WERI-Rb-1 (cell line): ENCODE data around the gene SLC7A5.
"Not testable (repeated sequence)": the region's sequence is repeated elsewhere in the genome, so short reads cannot be mapped to it uniquely, and the experiment has no call there.

Source experiments
- DNase-seq: peaks from one replicate; pipeline ENCODE4 v3.0.0-alpha.2; 2020
- H3K27ac ChIP-seq: fragments of 250-450 bp; sonication (Bioruptor Pico); 2 replicates; pipeline ENCODE4 v1.5.1; 2020; ENCODE audit warnings: mild to moderate bottlenecking, moderate library complexity
- H3K27me3 ChIP-seq: fragments of 250-450 bp; sonication (Bioruptor Pico); 2 replicates; pipeline ENCODE4 v1.5.1; 2021; ENCODE audit warnings: mild to moderate bottlenecking, low read depth, moderate library complexity; ENCODE audit not compliant: insufficient read depth, severe bottlenecking
- H3K36me3 ChIP-seq: fragments of 250-450 bp; sonication (Bioruptor Pico); 2 replicates; pipeline ENCODE4 v1.5.1; 2020; ENCODE audit warnings: mild to moderate bottlenecking, moderate library complexity
- H3K4me3 ChIP-seq: 2 replicates; pipeline ENCODE4 v1.5.1; 2011; ENCODE audit warnings: low read depth, mild to moderate bottlenecking, control low read depth, low read length
- H3K9me3 ChIP-seq: fragments of 250-450 bp; sonication (Bioruptor Pico); 2 replicates; pipeline ENCODE4 v1.5.1; 2021; ENCODE audit warnings: mild to moderate bottlenecking, moderate library complexity; ENCODE audit not compliant: severe bottlenecking
- CTCF ChIP-seq: IDR thresholded peaks from 2 replicates; pipeline ENCODE4 v1.5.1; 2011; ENCODE audit warnings: low read depth, mild to moderate bottlenecking, control low read depth, inconsistent platforms, low read length

The SLC7A5 gene

DNA sequence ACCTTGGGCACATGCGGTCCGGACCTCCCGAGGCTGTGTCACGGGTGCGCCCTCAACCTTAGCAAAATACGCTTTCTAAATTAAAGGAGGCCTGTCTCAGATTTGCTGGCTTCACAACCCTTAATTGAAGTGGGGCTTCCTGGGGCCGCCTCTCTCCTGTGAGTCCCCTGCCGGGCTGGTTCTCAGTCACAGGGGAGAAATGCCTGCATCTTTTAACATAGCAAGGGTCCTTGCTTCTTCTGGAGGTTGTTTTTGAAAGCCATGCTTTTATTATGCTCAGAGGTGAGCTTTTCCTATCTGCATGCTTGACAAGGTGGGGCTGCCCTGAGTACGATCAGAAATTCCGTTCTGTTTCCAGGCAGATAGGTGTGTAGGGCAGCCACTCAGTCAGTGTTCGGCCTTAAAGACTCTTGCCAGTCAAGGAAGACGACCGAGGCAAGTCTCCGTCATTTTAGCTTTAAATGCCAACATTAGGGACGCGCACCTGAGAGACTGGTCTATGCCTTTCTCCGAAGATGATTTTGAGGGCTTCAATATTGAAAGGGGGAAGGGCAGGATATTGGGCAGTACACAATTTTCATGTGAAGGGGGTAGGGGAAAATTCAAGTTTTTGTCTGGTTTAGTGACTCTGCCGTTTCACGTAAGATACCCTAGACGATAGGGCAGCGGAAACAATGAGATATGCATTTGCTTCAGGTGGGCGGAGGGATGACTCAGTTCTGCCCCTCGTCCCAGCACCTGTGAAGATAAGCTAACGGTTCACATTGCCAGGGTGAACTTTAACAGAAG, 5.5 kb upstream of the SLC7A5 start:
- DNase-seq: no peak
- TF ChIP-seq CTCF: no peak
- Histone ChIP-seq H3K9me3 (no peaks in the 10 kb centered on the region), H3K36me3 (no peaks in the 10 kb centered on the region), H3K27me3 (no peaks in the 10 kb centered on the region), H3K4me3 (no peak overlapping the region), H3K27ac (no peak overlapping the region)

- H3K4me3 ChIP-seq, DNase-seq, H3K27me3 ChIP-seq, H3K9me3 ChIP-seq, H3K36me3 ChIP-seq: not testable (repeated sequence)
- peak overlapping the region; percentile 55; the same call in 1 of the 2 replicates for H3K27ac ChIP-seq
Measured at GRCh38 chr16:87870418-87871291, 1.3 kb upstream of the SLC7A5 start.

DNA sequence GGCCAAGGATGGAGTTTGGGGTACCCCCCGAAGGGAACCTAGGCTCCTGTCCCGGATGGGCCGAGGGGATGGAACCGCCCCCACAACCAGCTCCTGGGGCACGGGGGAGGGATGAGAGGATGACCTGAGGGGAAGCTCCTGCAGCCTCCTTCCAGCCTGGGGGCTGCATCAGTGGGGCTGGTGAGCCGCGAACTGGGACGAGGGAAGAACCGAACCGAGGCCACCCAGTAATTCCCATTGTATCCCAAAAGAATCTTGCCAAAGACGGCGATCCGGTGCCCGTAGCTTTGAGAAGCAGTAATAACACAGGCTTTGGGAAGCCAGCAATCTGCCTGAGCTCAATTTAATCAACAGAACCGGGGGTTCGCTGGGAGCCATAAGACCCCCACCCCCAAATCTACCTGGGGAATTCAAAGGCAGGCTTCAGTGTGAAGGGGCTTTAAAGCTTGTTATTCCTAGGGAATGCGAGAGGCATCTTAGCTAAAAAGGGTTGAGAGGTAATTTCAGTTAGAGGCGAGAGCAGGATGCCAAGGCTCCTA, 641 bp upstream of the SLC7A5 start:
- not testable (repeated sequence) for H3K27ac ChIP-seq, H3K27me3 ChIP-seq, H3K9me3 ChIP-seq, H3K4me3 ChIP-seq, H3K36me3 ChIP-seq, DNase-seq

- not testable (repeated sequence) for H3K36me3 ChIP-seq, H3K27me3 ChIP-seq, H3K9me3 ChIP-seq, H3K27ac ChIP-seq, DNase-seq
- H3K4me3 ChIP-seq: peak overlapping the region; percentile 38
Measured at GRCh38 chr16:87868254-87869029, 865 bp downstream of the SLC7A5 start.

GRCh38 chr16:87865902-87866555, 3.3 kb downstream of the SLC7A5 start:
- not testable (repeated sequence) for H3K9me3 ChIP-seq, H3K36me3 ChIP-seq, DNase-seq, H3K27ac ChIP-seq, H3K4me3 ChIP-seq, H3K27me3 ChIP-seq

DNA sequence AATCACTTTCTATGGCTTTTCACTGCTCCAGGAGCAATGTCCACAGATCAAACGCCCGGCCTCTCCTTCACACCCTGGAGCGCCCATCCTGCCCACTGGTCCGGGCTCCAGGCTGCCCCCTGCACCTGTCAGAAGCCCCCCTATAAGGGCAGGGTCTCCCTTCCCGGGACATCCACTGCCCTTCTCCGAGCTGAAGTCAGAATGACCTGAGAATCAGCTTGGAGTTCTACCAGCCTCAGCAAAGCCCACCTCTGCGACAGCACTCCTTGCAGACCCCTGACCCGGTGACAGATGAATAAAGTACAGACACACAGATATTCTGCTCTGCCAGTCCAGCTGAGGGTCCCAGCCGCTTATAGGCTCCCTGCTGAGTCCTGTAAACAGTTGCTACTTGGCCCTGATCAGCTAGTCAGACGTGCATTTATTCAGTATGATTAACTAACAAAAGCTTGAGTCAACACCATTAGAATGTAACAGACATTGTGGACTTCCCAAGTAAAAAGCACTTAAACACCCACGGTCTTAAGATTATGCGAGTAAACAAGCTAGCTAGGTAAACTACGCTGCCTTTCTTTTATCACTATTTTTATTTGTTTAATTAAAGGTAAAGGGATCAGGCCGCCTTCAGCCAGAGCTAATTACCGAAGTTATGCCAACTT, 4.8 kb downstream of the SLC7A5 start:
- DNase-seq: no peak
- Histone ChIP-seq H3K36me3 (no peaks in the 10 kb centered on the region), H3K4me3 (no peak overlapping the region), H3K9me3 (no peaks in the 10 kb centered on the region), H3K27ac (no peak overlapping the region), H3K27me3 (no peaks in the 10 kb centered on the region)
- TF ChIP-seq CTCF: no peak

DNA sequence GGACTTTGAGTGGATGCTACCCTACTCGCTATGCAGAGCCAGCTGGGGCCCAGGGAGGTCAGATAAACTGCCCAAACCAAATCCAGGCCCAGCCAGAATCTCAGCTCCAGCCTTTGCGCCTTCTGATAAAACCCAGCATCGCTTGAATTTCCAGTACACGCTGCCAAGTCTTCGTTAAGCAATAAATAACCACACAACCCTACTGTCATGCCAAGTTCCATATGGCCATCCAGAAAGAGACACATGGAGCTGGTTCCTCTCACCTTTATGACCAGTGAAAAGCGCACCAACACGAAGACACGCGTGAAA, 6.0 kb downstream of the SLC7A5 start:
- not testable (repeated sequence) for H3K4me3 ChIP-seq, H3K27ac ChIP-seq, H3K36me3 ChIP-seq, H3K9me3 ChIP-seq, DNase-seq, H3K27me3 ChIP-seq

DNA sequence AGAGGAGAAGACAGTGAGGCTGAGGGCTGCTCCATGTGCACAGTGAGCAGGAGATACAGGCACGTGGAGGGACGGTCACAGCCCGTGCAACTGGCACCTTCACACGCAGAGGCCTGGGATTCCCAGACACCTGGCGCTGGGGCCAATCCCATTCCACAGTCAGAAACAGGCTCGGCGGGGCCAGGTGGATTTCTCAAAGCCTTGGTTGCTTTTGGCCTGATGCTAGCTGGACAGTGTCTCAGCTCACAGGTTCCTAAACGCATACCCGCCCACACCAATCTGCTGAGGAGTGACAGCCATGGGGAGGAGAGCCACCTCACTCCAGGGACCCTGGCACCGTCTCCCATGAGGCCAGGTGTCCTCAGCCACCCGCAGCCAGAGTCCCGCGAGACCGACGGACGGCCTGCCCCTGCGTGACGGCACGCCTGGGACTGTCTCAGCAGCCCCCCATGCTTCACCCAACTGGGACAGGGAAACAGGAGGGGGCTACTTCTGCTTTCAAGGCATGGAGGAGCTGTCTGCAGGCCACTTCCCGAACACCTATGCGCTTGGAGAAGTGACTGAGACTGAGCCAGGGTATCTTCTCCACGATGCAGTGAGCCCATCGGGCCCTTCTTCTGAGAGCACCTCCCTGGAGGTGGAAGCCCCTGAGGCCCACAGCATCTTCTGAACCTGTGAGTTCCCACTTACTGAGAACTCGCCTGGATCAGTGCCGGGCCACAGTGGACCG, 6.5 kb downstream of the SLC7A5 start:
- H3K27me3 ChIP-seq, DNase-seq, H3K4me3 ChIP-seq, H3K27ac ChIP-seq, H3K36me3 ChIP-seq, H3K9me3 ChIP-seq: not testable (repeated sequence)

DNA sequence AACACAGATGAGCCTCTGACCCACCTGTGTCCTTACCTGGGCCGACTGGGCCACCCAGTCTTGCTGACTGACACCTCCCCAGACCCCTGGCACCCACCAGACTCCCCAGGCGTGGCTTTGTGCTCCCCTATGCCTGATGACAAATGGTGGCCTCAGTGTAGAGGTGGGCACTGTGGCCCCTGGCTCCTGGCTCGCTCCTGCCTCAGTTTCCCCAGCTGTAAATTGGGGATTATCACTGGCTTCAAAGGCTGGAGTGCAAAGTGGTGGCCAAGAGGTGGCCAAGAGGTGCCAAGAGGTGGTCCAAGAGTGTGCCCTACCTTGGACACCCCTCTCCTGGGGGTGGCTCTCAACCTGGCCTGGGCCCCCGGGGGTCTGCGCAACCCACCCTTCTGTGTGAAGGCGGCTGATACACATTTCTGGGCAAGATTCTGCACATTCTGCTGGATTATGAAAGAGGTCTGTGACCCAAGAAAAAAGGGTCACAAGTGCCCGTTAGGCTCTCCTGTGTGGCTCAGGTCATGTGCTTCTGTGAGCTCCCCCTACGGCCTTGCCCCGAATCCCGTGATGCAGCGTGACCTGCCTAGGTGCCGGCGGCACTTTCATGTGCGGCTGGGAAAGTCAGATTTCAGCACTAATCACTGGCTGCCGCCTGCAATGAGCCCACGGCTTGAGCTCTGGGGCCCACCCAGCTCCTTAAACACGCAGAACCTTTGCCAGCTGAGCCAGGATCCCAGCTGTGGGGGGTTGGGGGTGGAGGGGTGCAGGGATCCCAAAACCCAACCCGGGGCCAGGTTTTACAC, 7.8 kb downstream of the SLC7A5 start:
- H3K36me3 ChIP-seq, H3K4me3 ChIP-seq, H3K27ac ChIP-seq, DNase-seq, H3K9me3 ChIP-seq, H3K27me3 ChIP-seq: not testable (repeated sequence)
